GM21447 (cell line): ENCODE measurements around the gene CENPE.

Source experiments
- ATAC-seq: cut with Tn5 transposase; IDR thresholded peaks from one replicate; pipeline ENCODE4 v1.9.1; 2021; ENCODE audit not compliant: unreplicated experiment

Gene CENPE

GRCh38 chr4:103075894-103076746, 122.0 kb downstream of the CENPE start:
- ATAC-seq = peak; percentile 49

- ATAC-seq = peak; percentile 4
These were observed 122.7 kb downstream of the CENPE start for GRCh38 chr4:103075435-103075893.

GRCh38 chr4:103074744-103075434, 123.3 kb downstream of the CENPE start:
- ATAC-seq = peak; percentile 44

- no peak for ATAC-seq
These were observed 124.2 kb downstream of the CENPE start for GRCh38 chr4:103073792-103074438.

GRCh38 chr4:103067841-103068547, 130.1 kb downstream of the CENPE start:
- ATAC-seq = no peak

GRCh38 chr4:103060453-103061148, 137.5 kb downstream of the CENPE start:
- no peak for ATAC-seq
